ENCODE data around the gene TRDN.
"Not testable (repeated sequence)": the region's sequence is repeated elsewhere in the genome, so short reads cannot be mapped to it uniquely, and the experiment has no call there.

TRDN gene

GRCh38 chr6:123288649-123289048 lies 348.1 kb downstream of the TRDN start:
- DNase-seq (ENCODE audit: low spot score), result no peak

GRCh38 chr6:123276546-123276980 lies 360.2 kb downstream of the TRDN start:
- no peak for DNase-seq (ENCODE audit: low spot score)

GRCh38 chr6:123263981-123264380 lies 372.8 kb downstream of the TRDN start:
- DNase-seq (ENCODE audit: low spot score), result no peak

- no peak for DNase-seq (ENCODE audit: low spot score)
Measured at GRCh38 chr6:123240626-123241025, 396.1 kb downstream of the TRDN start.

- DNase-seq (ENCODE audit: low spot score), result no peak
Measured at GRCh38 chr6:123233336-123233735, 403.4 kb downstream of the TRDN start.

- not testable (repeated sequence) for DNase-seq (ENCODE audit: low spot score)
Measured at GRCh38 chr6:123227789-123228188, 409.0 kb downstream of the TRDN start.

- no peak for DNase-seq (ENCODE audit: low spot score)
Measured at GRCh38 chr6:123226398-123226797, 410.4 kb downstream of the TRDN start.

- no peak for DNase-seq (ENCODE audit: low spot score)
Measured at GRCh38 chr6:123224077-123224476, 412.7 kb downstream of the TRDN start.

- DNase-seq (ENCODE audit: low spot score), result no peak
Measured at GRCh38 chr6:123223461-123223860, 413.3 kb downstream of the TRDN start.

GRCh38 chr6:123215211-123215610 lies 421.5 kb downstream of the TRDN start:
- DNase-seq (ENCODE audit: low spot score), result no peak

GRCh38 chr6:123214433-123214832 lies 422.3 kb downstream of the TRDN start:
- DNase-seq (ENCODE audit: low spot score), result no peak

- DNase-seq (ENCODE audit: low spot score), result no peak
Measured at GRCh38 chr6:123213921-123214320, 422.8 kb downstream of the TRDN start.

GRCh38 chr6:123211777-123212545 lies 424.8 kb downstream of the TRDN start:
- no peak for DNase-seq (ENCODE audit: low spot score)

- DNase-seq (ENCODE audit: low spot score), result no peak
Measured at GRCh38 chr6:123210645-123211044, 426.1 kb downstream of the TRDN start.

- no peak for DNase-seq (ENCODE audit: low spot score)
Measured at GRCh38 chr6:123207967-123208510, 428.7 kb downstream of the TRDN start.

GRCh38 chr6:123203928-123204327 lies 432.8 kb downstream of the TRDN start:
- no peak for DNase-seq (ENCODE audit: low spot score)

- DNase-seq (ENCODE audit: low spot score), result no peak
Measured at GRCh38 chr6:123201869-123202372, 434.8 kb downstream of the TRDN start.

- no peak for DNase-seq (ENCODE audit: low spot score)
Measured at GRCh38 chr6:123193298-123193697, 443.5 kb downstream of the TRDN start.

GRCh38 chr6:123189816-123190215 lies 446.9 kb downstream of the TRDN start:
- DNase-seq (ENCODE audit: low spot score), result no peak

- no peak for DNase-seq (ENCODE audit: low spot score)
Measured at GRCh38 chr6:123182998-123183397, 453.8 kb downstream of the TRDN start.

GRCh38 chr6:123176706-123177105 lies 460.0 kb downstream of the TRDN start:
- DNase-seq (ENCODE audit: low spot score), result no peak

- DNase-seq (ENCODE audit: low spot score), result no peak
Measured at GRCh38 chr6:123171341-123172115, 465.2 kb downstream of the TRDN start.

- no peak for DNase-seq (ENCODE audit: low spot score)
Measured at GRCh38 chr6:123169774-123170095, 467.0 kb downstream of the TRDN start.
